Gastrocnemius medialis (tissue), 4 donors: ENCODE results near the gene LTO1.

Source experiments
- POLR2A ChIP-seq, 2 donors: fragments of 450-650 bp; IDR thresholded peaks; one replicate each; pipeline ENCODE4 v1.6.1; 2017; ENCODE audit warnings: antibody characterized with exemption in 2 of 2, mild to moderate bottlenecking in 2 of 2, moderate library complexity in 2 of 2
- TF ChIP-seq, protein P1 (sequence below), 5 experiments: fragments of 450-650 bp in 3 of 5; fragments of 200-600 bp in 2 of 5; sonication (generic) in 2 of 5; IDR thresholded peaks in 4 of 5; conservative IDR thresholded peaks in 1 of 5; 1 replicate in 4 of 5; 2 replicates in 1 of 5; pipeline ENCODE4 v1.5.1; 2016 to 2019; ENCODE audit warnings: antibody characterized with exemption in 5 of 5, mild to moderate bottlenecking in 3 of 5, moderate library complexity in 3 of 5

GRCh38 chr11:69638941-69639681 is 36.0 kb downstream of the LTO1 start:
- TF ChIP-seq, protein P1, sequence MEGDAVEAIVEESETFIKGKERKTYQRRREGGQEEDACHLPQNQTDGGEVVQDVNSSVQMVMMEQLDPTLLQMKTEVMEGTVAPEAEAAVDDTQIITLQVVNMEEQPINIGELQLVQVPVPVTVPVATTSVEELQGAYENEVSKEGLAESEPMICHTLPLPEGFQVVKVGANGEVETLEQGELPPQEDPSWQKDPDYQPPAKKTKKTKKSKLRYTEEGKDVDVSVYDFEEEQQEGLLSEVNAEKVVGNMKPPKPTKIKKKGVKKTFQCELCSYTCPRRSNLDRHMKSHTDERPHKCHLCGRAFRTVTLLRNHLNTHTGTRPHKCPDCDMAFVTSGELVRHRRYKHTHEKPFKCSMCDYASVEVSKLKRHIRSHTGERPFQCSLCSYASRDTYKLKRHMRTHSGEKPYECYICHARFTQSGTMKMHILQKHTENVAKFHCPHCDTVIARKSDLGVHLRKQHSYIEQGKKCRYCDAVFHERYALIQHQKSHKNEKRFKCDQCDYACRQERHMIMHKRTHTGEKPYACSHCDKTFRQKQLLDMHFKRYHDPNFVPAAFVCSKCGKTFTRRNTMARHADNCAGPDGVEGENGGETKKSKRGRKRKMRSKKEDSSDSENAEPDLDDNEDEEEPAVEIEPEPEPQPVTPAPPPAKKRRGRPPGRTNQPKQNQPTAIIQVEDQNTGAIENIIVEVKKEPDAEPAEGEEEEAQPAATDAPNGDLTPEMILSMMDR (IDR thresholded peaks at IDR 0.05 in 4 of 5, conservative IDR thresholded peaks at IDR 0.05 in 1 of 5), result no peak
- TF ChIP-seq POLR2A (IDR thresholded peaks at IDR 0.05), result no peak
